WTC11 (cell line): ENCODE results near the gene FAS.

Experiments
- ESRRA ChIP-seq: sonication (generic); formaldehyde crosslinking; IDR thresholded peaks from 2 replicates; pipeline ENCODE4 v1.8.1; 2022; ENCODE audit warnings: mild to moderate bottlenecking, missing genetic modification reagents, borderline replicate concordance
- FOXK1 ChIP-seq: sonication (generic); formaldehyde crosslinking; IDR thresholded peaks from 2 replicates; pipeline ENCODE4 v1.8.0; 2022; ENCODE audit warnings: mild to moderate bottlenecking, moderate library complexity, missing genetic modification reagents
- MXD4 ChIP-seq: fragments of 250-450 bp; sonication (Bioruptor Pico); IDR thresholded peaks from 2 replicates; pipeline ENCODE4 v1.8.0; 2021; ENCODE audit warnings: mild to moderate bottlenecking, moderate library complexity, borderline replicate concordance
- MYBL2 ChIP-seq: sonication (generic); formaldehyde crosslinking; IDR thresholded peaks from 2 replicates; pipeline ENCODE4 v1.8.1; 2023; ENCODE audit warnings: mild to moderate bottlenecking, moderate library complexity, missing genetic modification reagents
- NFE2L1 ChIP-seq: sonication (generic); formaldehyde crosslinking; IDR thresholded peaks from 2 replicates; pipeline ENCODE4 v1.8.1; 2023; ENCODE audit warnings: missing genetic modification reagents
- ZNF219 ChIP-seq: sonication (generic); formaldehyde crosslinking; IDR thresholded peaks from 2 replicates; pipeline ENCODE4 v1.8.0; 2023; ENCODE audit warnings: missing genetic modification reagents, mild to moderate bottlenecking, borderline replicate concordance
- ZNF263 ChIP-seq: sonication (generic); formaldehyde crosslinking; IDR thresholded peaks from 2 replicates; pipeline ENCODE4 v1.8.1; 2022; ENCODE audit warnings: low read depth, mild to moderate bottlenecking, moderate library complexity, missing genetic modification reagents
- TF ChIP-seq, protein P1 (sequence below): fragments of 250-450 bp; sonication (Bioruptor Pico); IDR thresholded peaks from 2 replicates; pipeline ENCODE4 v2.1.2; 2022; ENCODE audit warnings: mild to moderate bottlenecking, moderate library complexity
- TF ChIP-seq, protein P2 (sequence below): fragments of 200-600 bp; IDR thresholded peaks from 2 replicates; pipeline ENCODE4 v1.8.0; 2022; ENCODE audit warnings: antibody characterized with exemption
- TF ChIP-seq, protein P3 (sequence below): sonication (generic); formaldehyde crosslinking; IDR thresholded peaks from 2 replicates; pipeline ENCODE4 v1.8.1; 2023; ENCODE audit warnings: mild to moderate bottlenecking, missing genetic modification reagents
- TF ChIP-seq, protein P4 (sequence below): sonication (generic); formaldehyde crosslinking; conservative IDR thresholded peaks from 2 replicates; pipeline ENCODE4 v1.8.1; 2023; ENCODE audit warnings: mild to moderate bottlenecking, low read depth, missing genetic modification reagents, moderate library complexity
- TF ChIP-seq, protein P5 (sequence below): sonication (generic); formaldehyde crosslinking; IDR thresholded peaks from 2 replicates; pipeline ENCODE4 v1.8.1; 2022; ENCODE audit warnings: low read depth, mild to moderate bottlenecking, moderate library complexity, missing genetic modification reagents, borderline replicate concordance
- TF ChIP-seq, protein P6 (sequence below): sonication (generic); formaldehyde crosslinking; IDR thresholded peaks from 2 replicates; pipeline ENCODE4 v1.8.1; 2023; ENCODE audit warnings: mild to moderate bottlenecking, missing genetic modification reagents, moderate library complexity
- TF ChIP-seq, protein P7 (sequence below): sonication (generic); formaldehyde crosslinking; IDR thresholded peaks from 2 replicates; pipeline ENCODE4 v1.8.0; 2022; ENCODE audit warnings: mild to moderate bottlenecking, missing genetic modification reagents

DNA sequence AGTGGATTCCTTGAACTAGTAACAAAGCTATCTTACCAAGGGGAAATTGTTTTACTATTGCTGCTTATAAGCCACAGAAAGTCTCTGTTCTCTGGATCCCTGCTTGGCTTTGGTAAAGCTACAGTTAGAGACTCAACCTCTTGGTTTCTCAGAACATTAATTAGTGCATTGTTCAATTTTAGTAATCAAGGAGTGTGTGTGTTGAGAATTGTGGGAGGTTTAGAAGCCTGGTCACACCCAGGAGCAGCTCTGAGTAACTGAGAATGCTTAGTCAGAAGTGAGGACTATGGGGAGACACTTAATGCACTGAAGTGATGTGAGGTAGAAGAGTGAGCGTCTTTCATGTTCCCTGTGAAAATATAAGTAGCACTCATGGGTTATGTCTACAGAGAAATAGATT is 29.8 kb upstream of the FAS start:
- TF ChIP-seq, protein P1, sequence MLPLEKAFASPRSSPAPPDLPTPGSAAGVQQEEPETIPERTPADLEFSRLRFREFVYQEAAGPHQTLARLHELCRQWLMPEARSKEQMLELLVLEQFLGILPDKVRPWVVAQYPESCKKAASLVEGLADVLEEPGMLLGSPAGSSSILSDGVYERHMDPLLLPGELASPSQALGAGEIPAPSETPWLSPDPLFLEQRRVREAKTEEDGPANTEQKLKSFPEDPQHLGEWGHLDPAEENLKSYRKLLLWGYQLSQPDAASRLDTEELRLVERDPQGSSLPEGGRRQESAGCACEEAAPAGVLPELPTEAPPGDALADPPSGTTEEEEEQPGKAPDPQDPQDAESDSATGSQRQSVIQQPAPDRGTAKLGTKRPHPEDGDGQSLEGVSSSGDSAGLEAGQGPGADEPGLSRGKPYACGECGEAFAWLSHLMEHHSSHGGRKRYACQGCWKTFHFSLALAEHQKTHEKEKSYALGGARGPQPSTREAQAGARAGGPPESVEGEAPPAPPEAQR (CRISPR knock-in tag), result no peak
- TF ChIP-seq, protein P2, sequence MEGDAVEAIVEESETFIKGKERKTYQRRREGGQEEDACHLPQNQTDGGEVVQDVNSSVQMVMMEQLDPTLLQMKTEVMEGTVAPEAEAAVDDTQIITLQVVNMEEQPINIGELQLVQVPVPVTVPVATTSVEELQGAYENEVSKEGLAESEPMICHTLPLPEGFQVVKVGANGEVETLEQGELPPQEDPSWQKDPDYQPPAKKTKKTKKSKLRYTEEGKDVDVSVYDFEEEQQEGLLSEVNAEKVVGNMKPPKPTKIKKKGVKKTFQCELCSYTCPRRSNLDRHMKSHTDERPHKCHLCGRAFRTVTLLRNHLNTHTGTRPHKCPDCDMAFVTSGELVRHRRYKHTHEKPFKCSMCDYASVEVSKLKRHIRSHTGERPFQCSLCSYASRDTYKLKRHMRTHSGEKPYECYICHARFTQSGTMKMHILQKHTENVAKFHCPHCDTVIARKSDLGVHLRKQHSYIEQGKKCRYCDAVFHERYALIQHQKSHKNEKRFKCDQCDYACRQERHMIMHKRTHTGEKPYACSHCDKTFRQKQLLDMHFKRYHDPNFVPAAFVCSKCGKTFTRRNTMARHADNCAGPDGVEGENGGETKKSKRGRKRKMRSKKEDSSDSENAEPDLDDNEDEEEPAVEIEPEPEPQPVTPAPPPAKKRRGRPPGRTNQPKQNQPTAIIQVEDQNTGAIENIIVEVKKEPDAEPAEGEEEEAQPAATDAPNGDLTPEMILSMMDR, result no peak
- TF ChIP-seq MYBL2 (no peak), NFE2L1 (CRISPR knock-in tag) (no peak), ZNF219 (CRISPR knock-in tag) (no peak), ESRRA (CRISPR knock-in tag) (no peak), ZNF263 (CRISPR knock-in tag) (no peak), FOXK1 (CRISPR knock-in tag) (no peak), MXD4 (CRISPR knock-in tag) (no peak)
- TF ChIP-seq, protein P3, sequence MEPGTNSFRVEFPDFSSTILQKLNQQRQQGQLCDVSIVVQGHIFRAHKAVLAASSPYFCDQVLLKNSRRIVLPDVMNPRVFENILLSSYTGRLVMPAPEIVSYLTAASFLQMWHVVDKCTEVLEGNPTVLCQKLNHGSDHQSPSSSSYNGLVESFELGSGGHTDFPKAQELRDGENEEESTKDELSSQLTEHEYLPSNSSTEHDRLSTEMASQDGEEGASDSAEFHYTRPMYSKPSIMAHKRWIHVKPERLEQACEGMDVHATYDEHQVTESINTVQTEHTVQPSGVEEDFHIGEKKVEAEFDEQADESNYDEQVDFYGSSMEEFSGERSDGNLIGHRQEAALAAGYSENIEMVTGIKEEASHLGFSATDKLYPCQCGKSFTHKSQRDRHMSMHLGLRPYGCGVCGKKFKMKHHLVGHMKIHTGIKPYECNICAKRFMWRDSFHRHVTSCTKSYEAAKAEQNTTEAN (CRISPR knock-in tag), result no peak
- TF ChIP-seq, protein P4, sequence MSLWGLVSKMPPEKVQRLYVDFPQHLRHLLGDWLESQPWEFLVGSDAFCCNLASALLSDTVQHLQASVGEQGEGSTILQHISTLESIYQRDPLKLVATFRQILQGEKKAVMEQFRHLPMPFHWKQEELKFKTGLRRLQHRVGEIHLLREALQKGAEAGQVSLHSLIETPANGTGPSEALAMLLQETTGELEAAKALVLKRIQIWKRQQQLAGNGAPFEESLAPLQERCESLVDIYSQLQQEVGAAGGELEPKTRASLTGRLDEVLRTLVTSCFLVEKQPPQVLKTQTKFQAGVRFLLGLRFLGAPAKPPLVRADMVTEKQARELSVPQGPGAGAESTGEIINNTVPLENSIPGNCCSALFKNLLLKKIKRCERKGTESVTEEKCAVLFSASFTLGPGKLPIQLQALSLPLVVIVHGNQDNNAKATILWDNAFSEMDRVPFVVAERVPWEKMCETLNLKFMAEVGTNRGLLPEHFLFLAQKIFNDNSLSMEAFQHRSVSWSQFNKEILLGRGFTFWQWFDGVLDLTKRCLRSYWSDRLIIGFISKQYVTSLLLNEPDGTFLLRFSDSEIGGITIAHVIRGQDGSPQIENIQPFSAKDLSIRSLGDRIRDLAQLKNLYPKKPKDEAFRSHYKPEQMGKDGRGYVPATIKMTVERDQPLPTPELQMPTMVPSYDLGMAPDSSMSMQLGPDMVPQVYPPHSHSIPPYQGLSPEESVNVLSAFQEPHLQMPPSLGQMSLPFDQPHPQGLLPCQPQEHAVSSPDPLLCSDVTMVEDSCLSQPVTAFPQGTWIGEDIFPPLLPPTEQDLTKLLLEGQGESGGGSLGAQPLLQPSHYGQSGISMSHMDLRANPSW, result no peak
- TF ChIP-seq, protein P5, sequence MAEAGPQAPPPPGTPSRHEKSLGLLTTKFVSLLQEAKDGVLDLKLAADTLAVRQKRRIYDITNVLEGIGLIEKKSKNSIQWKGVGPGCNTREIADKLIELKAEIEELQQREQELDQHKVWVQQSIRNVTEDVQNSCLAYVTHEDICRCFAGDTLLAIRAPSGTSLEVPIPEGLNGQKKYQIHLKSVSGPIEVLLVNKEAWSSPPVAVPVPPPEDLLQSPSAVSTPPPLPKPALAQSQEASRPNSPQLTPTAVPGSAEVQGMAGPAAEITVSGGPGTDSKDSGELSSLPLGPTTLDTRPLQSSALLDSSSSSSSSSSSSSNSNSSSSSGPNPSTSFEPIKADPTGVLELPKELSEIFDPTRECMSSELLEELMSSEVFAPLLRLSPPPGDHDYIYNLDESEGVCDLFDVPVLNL, result no peak
- TF ChIP-seq, protein P6, sequence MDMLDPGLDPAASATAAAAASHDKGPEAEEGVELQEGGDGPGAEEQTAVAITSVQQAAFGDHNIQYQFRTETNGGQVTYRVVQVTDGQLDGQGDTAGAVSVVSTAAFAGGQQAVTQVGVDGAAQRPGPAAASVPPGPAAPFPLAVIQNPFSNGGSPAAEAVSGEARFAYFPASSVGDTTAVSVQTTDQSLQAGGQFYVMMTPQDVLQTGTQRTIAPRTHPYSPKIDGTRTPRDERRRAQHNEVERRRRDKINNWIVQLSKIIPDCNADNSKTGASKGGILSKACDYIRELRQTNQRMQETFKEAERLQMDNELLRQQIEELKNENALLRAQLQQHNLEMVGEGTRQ (CRISPR knock-in tag), result no peak
- TF ChIP-seq, protein P7, sequence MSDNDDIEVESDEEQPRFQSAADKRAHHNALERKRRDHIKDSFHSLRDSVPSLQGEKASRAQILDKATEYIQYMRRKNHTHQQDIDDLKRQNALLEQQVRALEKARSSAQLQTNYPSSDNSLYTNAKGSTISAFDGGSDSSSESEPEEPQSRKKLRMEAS, result no peak
